WTC11 (cell line): ENCODE data around the gene RPE. TPM values are rescaled to one million over a fixed set of nuclear protein-coding genes. Genes with fewer than 3 reads are reported as not detected.

Source experiments
- ATAC-seq: fragments of 200-7000 bp; cut with Tn5 transposase; 2 replicates; pipeline ENCODE4 v1.10.0; 2021; ENCODE audit warnings: mild to moderate bottlenecking, moderate library complexity
- CTCF ChIA-PET: fragments of 300-600 bp; sonication (Branson Sonifier 250); formaldehyde crosslinking; loops from one replicate; lab custom pipeline; 2021; ENCODE audit warnings: antibody characterized with exemption; lab: Charles Lee
- POLR2A ChIA-PET: fragments of 350-600 bp; sonication (Branson Sonifier 250); formaldehyde crosslinking; loops from one replicate; lab custom pipeline; 2021; ENCODE audit warnings: antibody characterized with exemption; lab: Charles Lee
- DNase-seq: peaks from one replicate; pipeline ENCODE4 v3.0.0; 2021; ENCODE audit warnings: low spot score
- H3K27ac Mint-ChIP-seq: 2 replicates; pipeline ENCODE4 v1.8.0; 2021; ENCODE audit warnings: mixed read lengths
- H3K27me3 Mint-ChIP-seq: 2 replicates; pipeline ENCODE4 v1.8.0; 2021; ENCODE audit warnings: low read depth, mild to moderate bottlenecking, moderate library complexity, mixed read lengths
- H3K36me3 Mint-ChIP-seq: 2 replicates; pipeline ENCODE4 v1.8.0; 2021; ENCODE audit warnings: mixed read lengths
- H3K4me1 Mint-ChIP-seq: 2 replicates; pipeline ENCODE4 v1.8.0; 2022; ENCODE audit warnings: mixed read lengths
- H3K4me3 Mint-ChIP-seq: 2 replicates; pipeline ENCODE4 v1.8.0; 2021; ENCODE audit warnings: mild to moderate bottlenecking, moderate library complexity, mixed read lengths
- H3K9me3 Mint-ChIP-seq: 2 replicates; pipeline ENCODE4 v1.8.0; 2021; ENCODE audit warnings: mixed read lengths
- AFF4 ChIP-seq: sonication (generic); formaldehyde crosslinking; IDR thresholded peaks from 2 replicates; pipeline ENCODE4 v1.8.1; 2023; ENCODE audit warnings: mild to moderate bottlenecking, missing genetic modification reagents, borderline replicate concordance
- ARID4B ChIP-seq: sonication (generic); formaldehyde crosslinking; IDR thresholded peaks from 2 replicates; pipeline ENCODE4 v1.8.0; 2023; ENCODE audit warnings: missing genetic modification reagents, mild to moderate bottlenecking, borderline replicate concordance
- ATF3 ChIP-seq: sonication (generic); formaldehyde crosslinking; conservative IDR thresholded peaks from 2 replicates; pipeline ENCODE4 v1.8.1; 2022; ENCODE audit warnings: mild to moderate bottlenecking, missing genetic modification reagents
- CTCF ChIP-seq: fragments of 200-600 bp; IDR thresholded peaks from 2 replicates; pipeline ENCODE4 v1.8.0; 2022; ENCODE audit warnings: antibody characterized with exemption
- FOXK1 ChIP-seq: sonication (generic); formaldehyde crosslinking; IDR thresholded peaks from 2 replicates; pipeline ENCODE4 v1.8.0; 2022; ENCODE audit warnings: mild to moderate bottlenecking, moderate library complexity, missing genetic modification reagents
- FOXP1 ChIP-seq: sonication (generic); formaldehyde crosslinking; IDR thresholded peaks from 2 replicates; pipeline ENCODE4 v1.8.0; 2022; ENCODE audit warnings: missing genetic modification reagents, mild to moderate bottlenecking, moderate library complexity, borderline replicate concordance
- IRF2 ChIP-seq: sonication (generic); formaldehyde crosslinking; IDR thresholded peaks from 2 replicates; pipeline ENCODE4 v1.8.0; 2022; ENCODE audit warnings: low read depth, missing genetic modification reagents, borderline replicate concordance
- MAX ChIP-seq: sonication (generic); formaldehyde crosslinking; IDR thresholded peaks from 2 replicates; pipeline ENCODE4 v1.8.0; 2022; ENCODE audit warnings: mild to moderate bottlenecking, missing genetic modification reagents
- NR3C1 ChIP-seq: sonication (generic); formaldehyde crosslinking; conservative IDR thresholded peaks from 2 replicates; pipeline ENCODE4 v1.8.1; 2023; ENCODE audit warnings: low read depth, mild to moderate bottlenecking, missing genetic modification reagents
- SP1 ChIP-seq: sonication (generic); formaldehyde crosslinking; conservative IDR thresholded peaks from 2 replicates; pipeline ENCODE4 v1.8.1; 2022; ENCODE audit warnings: missing genetic modification reagents
- STAT6 ChIP-seq: sonication (generic); formaldehyde crosslinking; conservative IDR thresholded peaks from 2 replicates; pipeline ENCODE4 v1.8.1; 2023; ENCODE audit warnings: mild to moderate bottlenecking, low read depth, missing genetic modification reagents, moderate library complexity
- TEAD1 ChIP-seq: sonication (generic); formaldehyde crosslinking; IDR thresholded peaks from 2 replicates; pipeline ENCODE4 v1.8.0; 2022; ENCODE audit warnings: mild to moderate bottlenecking, missing genetic modification reagents
- ZNF121 ChIP-seq: sonication (generic); formaldehyde crosslinking; IDR thresholded peaks from 2 replicates; pipeline ENCODE4 v1.8.0; 2023; ENCODE audit warnings: missing genetic modification reagents
- ZNF396 ChIP-seq: fragments of 250-450 bp; sonication (Bioruptor Pico); IDR thresholded peaks from 2 replicates; pipeline ENCODE4 v1.8.0; 2021; ENCODE audit warnings: mild to moderate bottlenecking, moderate library complexity, borderline replicate concordance
- ZNF423 ChIP-seq: fragments of 250-450 bp; sonication (Bioruptor Pico); IDR thresholded peaks from 2 replicates; pipeline ENCODE4 v2.1.2; 2022; ENCODE audit warnings: mild to moderate bottlenecking, moderate library complexity
- total RNA-seq: library from RNA; stranded (reverse); gene quantifications from 3 replicates; pipeline ENCODE4 v1.2.3, GENCODE V29; 2021

The RPE gene
- total RNA-seq, 1 experiment from 2014 or later, result 66.5 TPM

GRCh38 chr2:209960045-209960444, 42.4 kb upstream of the RPE start (continued):
- TF ChIP-seq AFF4 (CRISPR knock-in tag) (no peak), TEAD1 (CRISPR knock-in tag) (no peak), ZNF121 (CRISPR knock-in tag) (no peak), NR3C1 (CRISPR knock-in tag) (no peak), SP1 (CRISPR knock-in tag) (no peak), MAX (CRISPR knock-in tag) (no peak), IRF2 (CRISPR knock-in tag) (no peak)

GRCh38 chr2:209960676-209961630, 41.5 kb upstream of the RPE start:
- ATAC-seq (peak; percentile 97), DNase-seq (peak; percentile 44)
- Mint-ChIP-seq H3K36me3 (no peaks in the 10 kb centered on the region), H3K27ac (no peak overlapping the region), H3K27me3 (peaks cover 75% of the 10 kb centered on the region), H3K4me3 (peak overlapping the region; percentile 0), H3K9me3 (no peaks in the 10 kb centered on the region), H3K4me1 (peaks cover 23% of the 10 kb centered on the region)
- peak; percentile 36; the same call in 1 of the 2 replicates for TF ChIP-seq TEAD1 (CRISPR knock-in tag)
- TF ChIP-seq FOXK1 (CRISPR knock-in tag), result no peak
- no peak for TF ChIP-seq ARID4B (CRISPR knock-in tag)
- TF ChIP-seq ZNF423, result peak; percentile 95
- no peak for TF ChIP-seq STAT6 (CRISPR knock-in tag)
- peak; percentile 60; the same call in 1 of the 2 replicates for TF ChIP-seq SP1 (CRISPR knock-in tag)
- TF ChIP-seq ATF3 (CRISPR knock-in tag), result no peak
- no peak for TF ChIP-seq FOXP1 (CRISPR knock-in tag)
- TF ChIP-seq CTCF, result peak; percentile 57
- no peak for TF ChIP-seq ZNF396
- POLR2A ChIA-PET, result interaction anchor here (0.9 to 1.4 kb wide), 3 partner anchors 165 to 538 kb away, joined by 3 read pairs; partner anchors contain the start of genes MAP2 and UNC80
- CTCF ChIA-PET, result interaction anchor here (0.5 to 1.6 kb wide), 60 partner anchors 8 to 1684 kb away, joined by 3 to 27 read pairs (median 4); partner anchors contain the start of genes MAP2 and UNC80
